ENCODE measurements around the gene NNT.

DNA sequence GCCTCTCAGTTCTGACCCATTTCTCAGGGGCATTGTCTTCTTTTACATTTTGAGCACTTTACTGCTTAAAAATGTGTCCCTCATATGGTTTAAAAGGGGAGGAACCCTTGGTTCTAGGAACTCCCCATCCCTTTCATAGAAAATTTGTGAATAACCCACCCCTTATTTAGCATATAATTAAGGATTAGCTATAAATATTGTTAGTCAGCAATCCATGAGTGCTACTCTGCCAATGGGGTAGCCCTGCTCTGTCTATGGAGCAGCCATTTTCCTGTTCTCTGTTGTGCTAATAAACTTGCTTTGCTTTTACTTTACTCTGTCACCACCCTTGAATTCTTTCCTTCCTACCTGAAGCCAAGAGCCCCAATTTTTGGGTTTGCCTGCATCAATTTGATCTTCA, 12.3 kb upstream of the NNT start:
- TF ChIP-seq CTCF (IDR thresholded peaks at IDR 0.05; ENCODE audit: control extremely low read depth in 1 of 3, insufficient read depth in 1 of 3, low read depth in 1 of 3, low read length in 3 of 3) (no peak), EZH2 (IDR thresholded peaks at IDR 0.05; ENCODE audit: low read depth, low read length, severe bottlenecking) (no peak), SIN3A (conservative IDR thresholded peaks at IDR 0.05 in 1 of 2, IDR thresholded peaks at IDR 0.05 in 1 of 2; ENCODE audit: low read depth in 1 of 2, low read length in 2 of 2) (no peak), ATF2 (IDR thresholded peaks at IDR 0.05; ENCODE audit: low read length) (no peak), TAF1 (IDR thresholded peaks at IDR 0.05; ENCODE audit: low read depth, low read length) (no peak), POLR2AphosphoS5 (IDR thresholded peaks at IDR 0.05; ENCODE audit: low read depth, low read length) (no peak), SP1 (IDR thresholded peaks at IDR 0.05; ENCODE audit: low read depth, low read length) (no peak), EP300 (IDR thresholded peaks at IDR 0.05; ENCODE audit: borderline replicate concordance in 1 of 2, low read depth in 2 of 2, low read length in 2 of 2) (no peak), GABPA (IDR thresholded peaks at IDR 0.05; ENCODE audit: borderline replicate concordance, insufficient read depth, low read length) (no peak)
- TF ChIP-seq, protein P1, sequence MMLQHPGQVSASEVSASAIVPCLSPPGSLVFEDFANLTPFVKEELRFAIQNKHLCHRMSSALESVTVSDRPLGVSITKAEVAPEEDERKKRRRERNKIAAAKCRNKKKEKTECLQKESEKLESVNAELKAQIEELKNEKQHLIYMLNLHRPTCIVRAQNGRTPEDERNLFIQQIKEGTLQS (IDR thresholded peaks at IDR 0.05; ENCODE audit: insufficient read depth, low read depth, low read length), result no peak
